ENCODE data around the gene USH2A. TPM values are rescaled to one million over a fixed set of nuclear protein-coding genes. Genes with fewer than 3 reads are reported as not detected.

Gene USH2A
- polyA plus RNA-seq, 1 of the 3 experiments (the other 2 are of a cell fraction), result under 0.01 TPM

DNA sequence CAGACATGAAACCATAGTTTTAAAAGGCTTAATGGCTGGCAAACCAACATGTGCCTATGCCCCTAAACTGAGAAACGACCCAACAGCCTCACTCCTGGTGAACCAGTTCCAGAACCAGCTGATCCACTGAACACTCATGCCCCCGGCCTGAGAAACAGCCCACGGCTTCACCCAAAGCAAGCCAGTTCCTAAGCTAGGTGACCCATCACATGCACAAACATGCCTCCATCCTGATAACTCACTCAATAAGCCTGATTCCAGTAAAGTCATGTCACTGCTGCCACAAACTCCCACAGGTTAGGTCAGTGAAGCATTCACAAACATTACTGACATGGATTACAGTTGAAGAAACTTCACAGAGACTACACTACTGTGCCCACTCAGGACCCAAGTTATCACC lies 161.6 kb downstream of the USH2A start:
- ChIA-PET POLR2A (no interaction called here), CTCF (no interaction called here)
- no peak overlapping the region for H2AFZ ChIP-seq (ENCODE audit: low read depth)
- H3K9me2 ChIP-seq, result no peaks in the 10 kb centered on the region
- no peaks in the 10 kb centered on the region; a peak in 1 of 4 replicates for H3K4me1 ChIP-seq (ENCODE audit: control insufficient read depth in 1 of 2, insufficient read depth in 2 of 2, low read depth in 1 of 2, low read length in 1 of 2)
- TF ChIP-seq, protein P1, sequence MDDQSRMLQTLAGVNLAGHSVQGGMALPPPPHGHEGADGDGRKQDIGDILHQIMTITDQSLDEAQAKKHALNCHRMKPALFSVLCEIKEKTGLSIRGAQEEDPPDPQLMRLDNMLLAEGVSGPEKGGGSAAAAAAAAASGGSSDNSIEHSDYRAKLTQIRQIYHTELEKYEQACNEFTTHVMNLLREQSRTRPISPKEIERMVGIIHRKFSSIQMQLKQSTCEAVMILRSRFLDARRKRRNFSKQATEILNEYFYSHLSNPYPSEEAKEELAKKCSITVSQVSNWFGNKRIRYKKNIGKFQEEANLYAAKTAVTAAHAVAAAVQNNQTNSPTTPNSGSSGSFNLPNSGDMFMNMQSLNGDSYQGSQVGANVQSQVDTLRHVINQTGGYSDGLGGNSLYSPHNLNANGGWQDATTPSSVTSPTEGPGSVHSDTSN (IDR thresholded peaks at IDR 0.05), result no peak
- TF ChIP-seq, protein P2, sequence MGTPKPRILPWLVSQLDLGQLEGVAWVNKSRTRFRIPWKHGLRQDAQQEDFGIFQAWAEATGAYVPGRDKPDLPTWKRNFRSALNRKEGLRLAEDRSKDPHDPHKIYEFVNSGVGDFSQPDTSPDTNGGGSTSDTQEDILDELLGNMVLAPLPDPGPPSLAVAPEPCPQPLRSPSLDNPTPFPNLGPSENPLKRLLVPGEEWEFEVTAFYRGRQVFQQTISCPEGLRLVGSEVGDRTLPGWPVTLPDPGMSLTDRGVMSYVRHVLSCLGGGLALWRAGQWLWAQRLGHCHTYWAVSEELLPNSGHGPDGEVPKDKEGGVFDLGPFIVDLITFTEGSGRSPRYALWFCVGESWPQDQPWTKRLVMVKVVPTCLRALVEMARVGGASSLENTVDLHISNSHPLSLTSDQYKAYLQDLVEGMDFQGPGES (IDR thresholded peaks at IDR 0.05; ENCODE audit: low read depth, low read length), result no peak
- TF ChIP-seq POLR2AphosphoS5 (IDR thresholded peaks at IDR 0.05; ENCODE audit: low read depth, low read length) (no peak), FOXM1 (IDR thresholded peaks at IDR 0.05; ENCODE audit: low read depth) (no peak), FOSL2 (IDR thresholded peaks at IDR 0.05; ENCODE audit: borderline replicate concordance, low read depth) (no peak), TEAD4 (IDR thresholded peaks at IDR 0.05; ENCODE audit: borderline replicate concordance, insufficient read depth) (no peak), RXRA (IDR thresholded peaks at IDR 0.05; ENCODE audit: borderline replicate concordance, low read depth) (no peak), NRF1 (IDR thresholded peaks at IDR 0.05; ENCODE audit: low read depth, low read length) (no peak), CHD2 (IDR thresholded peaks at IDR 0.05; ENCODE audit: low read length, partially characterized antibody) (no peak)
- TF ChIP-seq, protein P3, sequence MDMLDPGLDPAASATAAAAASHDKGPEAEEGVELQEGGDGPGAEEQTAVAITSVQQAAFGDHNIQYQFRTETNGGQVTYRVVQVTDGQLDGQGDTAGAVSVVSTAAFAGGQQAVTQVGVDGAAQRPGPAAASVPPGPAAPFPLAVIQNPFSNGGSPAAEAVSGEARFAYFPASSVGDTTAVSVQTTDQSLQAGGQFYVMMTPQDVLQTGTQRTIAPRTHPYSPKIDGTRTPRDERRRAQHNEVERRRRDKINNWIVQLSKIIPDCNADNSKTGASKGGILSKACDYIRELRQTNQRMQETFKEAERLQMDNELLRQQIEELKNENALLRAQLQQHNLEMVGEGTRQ (IDR thresholded peaks at IDR 0.05; ENCODE audit: borderline replicate concordance, low read depth, low read length), result no peak
- TF ChIP-seq, protein P4, sequence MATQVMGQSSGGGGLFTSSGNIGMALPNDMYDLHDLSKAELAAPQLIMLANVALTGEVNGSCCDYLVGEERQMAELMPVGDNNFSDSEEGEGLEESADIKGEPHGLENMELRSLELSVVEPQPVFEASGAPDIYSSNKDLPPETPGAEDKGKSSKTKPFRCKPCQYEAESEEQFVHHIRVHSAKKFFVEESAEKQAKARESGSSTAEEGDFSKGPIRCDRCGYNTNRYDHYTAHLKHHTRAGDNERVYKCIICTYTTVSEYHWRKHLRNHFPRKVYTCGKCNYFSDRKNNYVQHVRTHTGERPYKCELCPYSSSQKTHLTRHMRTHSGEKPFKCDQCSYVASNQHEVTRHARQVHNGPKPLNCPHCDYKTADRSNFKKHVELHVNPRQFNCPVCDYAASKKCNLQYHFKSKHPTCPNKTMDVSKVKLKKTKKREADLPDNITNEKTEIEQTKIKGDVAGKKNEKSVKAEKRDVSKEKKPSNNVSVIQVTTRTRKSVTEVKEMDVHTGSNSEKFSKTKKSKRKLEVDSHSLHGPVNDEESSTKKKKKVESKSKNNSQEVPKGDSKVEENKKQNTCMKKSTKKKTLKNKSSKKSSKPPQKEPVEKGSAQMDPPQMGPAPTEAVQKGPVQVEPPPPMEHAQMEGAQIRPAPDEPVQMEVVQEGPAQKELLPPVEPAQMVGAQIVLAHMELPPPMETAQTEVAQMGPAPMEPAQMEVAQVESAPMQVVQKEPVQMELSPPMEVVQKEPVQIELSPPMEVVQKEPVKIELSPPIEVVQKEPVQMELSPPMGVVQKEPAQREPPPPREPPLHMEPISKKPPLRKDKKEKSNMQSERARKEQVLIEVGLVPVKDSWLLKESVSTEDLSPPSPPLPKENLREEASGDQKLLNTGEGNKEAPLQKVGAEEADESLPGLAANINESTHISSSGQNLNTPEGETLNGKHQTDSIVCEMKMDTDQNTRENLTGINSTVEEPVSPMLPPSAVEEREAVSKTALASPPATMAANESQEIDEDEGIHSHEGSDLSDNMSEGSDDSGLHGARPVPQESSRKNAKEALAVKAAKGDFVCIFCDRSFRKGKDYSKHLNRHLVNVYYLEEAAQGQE (IDR thresholded peaks at IDR 0.05; ENCODE audit: low read depth, low read length), result no peak
- H3K4me3 ChIP-seq (ENCODE audit: low read depth in 2 of 2, low read length in 1 of 2), result no peak overlapping the region
- no peak overlapping the region for H3K27ac ChIP-seq (ENCODE audit: low read depth in 2 of 2, low read length in 1 of 2)
- no peaks in the 10 kb centered on the region for H3K27me3 ChIP-seq (ENCODE audit: insufficient read depth)
- WGBS (ENCODE audit: low lambda C conversion rate), result 51% methylated on average over 3 of the region's 3 CpGs
- no peaks in the 10 kb centered on the region for H3K36me3 ChIP-seq (replicated peaks in 1 of 2; ENCODE audit: control insufficient read depth in 1 of 2, insufficient read depth in 2 of 2, low read length in 1 of 2)
- DNase-seq, result no peak
- no peak overlapping the region for H3K9ac ChIP-seq
- H3K9me3 ChIP-seq, result no peaks in the 10 kb centered on the region
- H4K20me1 ChIP-seq (ENCODE audit: insufficient read depth), result no peaks in the 10 kb centered on the region
- no peaks in the 10 kb centered on the region for H3K79me2 ChIP-seq (ENCODE audit: insufficient read depth)
- no peak overlapping the region for H3K4me2 ChIP-seq
- no peaks in the 10 kb centered on the region for H3F3A ChIP-seq (replicated peaks; ENCODE audit: insufficient read depth)
